HG03378 (cell line): ENCODE data around the gene CEACAM19.
"Not testable (repeated sequence)": the region's sequence is repeated elsewhere in the genome, so short reads cannot be mapped to it uniquely, and the experiment has no call there.

Source experiments
- ATAC-seq: cut with Tn5 transposase; IDR thresholded peaks from one replicate; pipeline ENCODE4 v1.9.1; 2021; ENCODE audit warnings: mild to moderate bottlenecking, moderate library complexity; ENCODE audit not compliant: unreplicated experiment

Gene CEACAM19

GRCh38 chr19:44673510-44673909 lies 2.2 kb downstream of the CEACAM19 start:
- no peak for ATAC-seq

- no peak for ATAC-seq
These were observed 4.2 kb downstream of the CEACAM19 start for GRCh38 chr19:44675521-44675920.

- ATAC-seq: no peak
These were observed 5.9 kb downstream of the CEACAM19 start for GRCh38 chr19:44677019-44677811.

- ATAC-seq: no peak
These were observed 9.3 kb downstream of the CEACAM19 start for GRCh38 chr19:44680536-44680935.

GRCh38 chr19:44681992-44682790 lies 10.9 kb downstream of the CEACAM19 start:
- ATAC-seq: no peak

GRCh38 chr19:44682807-44683206 lies 11.5 kb downstream of the CEACAM19 start:
- no peak for ATAC-seq

- ATAC-seq: no peak
These were observed 12.3 kb downstream of the CEACAM19 start for GRCh38 chr19:44683434-44684210.

GRCh38 chr19:44684396-44684795 lies 13.1 kb downstream of the CEACAM19 start:
- not testable (repeated sequence) for ATAC-seq

GRCh38 chr19:44684892-44685863 lies 13.9 kb downstream of the CEACAM19 start:
- no peak for ATAC-seq

GRCh38 chr19:44685877-44686276 lies 14.6 kb downstream of the CEACAM19 start:
- no peak for ATAC-seq

- ATAC-seq: no peak
These were observed 15.6 kb downstream of the CEACAM19 start for GRCh38 chr19:44686896-44687295.

GRCh38 chr19:44687888-44688287 lies 16.6 kb downstream of the CEACAM19 start:
- ATAC-seq: no peak

GRCh38 chr19:44689290-44690130 lies 18.2 kb downstream of the CEACAM19 start:
- no peak for ATAC-seq

- ATAC-seq: no peak
These were observed 18.8 kb downstream of the CEACAM19 start for GRCh38 chr19:44690131-44690440.

GRCh38 chr19:44692379-44692721 lies 21.1 kb downstream of the CEACAM19 start:
- ATAC-seq: no peak

GRCh38 chr19:44694184-44694579 lies 22.9 kb downstream of the CEACAM19 start:
- no peak for ATAC-seq

GRCh38 chr19:44696939-44697669 lies 25.8 kb downstream of the CEACAM19 start:
- no peak for ATAC-seq

GRCh38 chr19:44697670-44698034 lies 26.4 kb downstream of the CEACAM19 start:
- no peak for ATAC-seq
